GM12892 (cell line): ENCODE measurements around the gene ADGRB3. TPM values are rescaled to one million over a fixed set of nuclear protein-coding genes. Genes with fewer than 3 reads are reported as not detected.

Experiments used
- DNase-seq: peaks from one replicate; pipeline ENCODE4 v3.0.0; 2011; ENCODE audit not compliant: insufficient read length
- FAIRE-seq: peaks from 2 replicates; lab custom pipeline; 2011; peaks lifted over from hg19 to GRCh38; lab: Jason Lieb, UNC
- POLR2A ChIP-seq: IDR thresholded peaks from 2 replicates; pipeline ENCODE4 v1.6.1; 2011; ENCODE audit warnings: low read depth, low read length, control low read depth
- POLR2AphosphoS5 ChIP-seq: IDR thresholded peaks from 2 replicates; pipeline ENCODE4 v1.6.1; 2011; ENCODE audit warnings: low read depth, low read length, control low read depth
- TAF1 ChIP-seq: IDR thresholded peaks from 2 replicates; pipeline ENCODE4 v1.6.1; 2011; ENCODE audit warnings: low read depth, mild to moderate bottlenecking, control low read depth, low read length, borderline replicate concordance
- polyA plus RNA-seq: library from polyadenylated mRNA; unstranded; fragments of >200 nt; gene quantifications from one replicate; pipeline ENCODE4 v1.2.1, GENCODE V29; 2012; ENCODE audit warnings: missing spikeins, inconsistent platforms; ENCODE audit not compliant: missing spikeins

Gene ADGRB3
- polyA plus RNA-seq = not detected

GRCh38 chr6:68634726-68635411 lies at the start of gene ADGRB3:
TSS of gene ADGRB3 (plus strand) at chr6:68635282. CDS start at chr6:68638676, 3,394 bp downstream.
- FAIRE-seq (no peak), DNase-seq (peak; percentile 32)
- TF ChIP-seq POLR2A (no peak), TAF1 (no peak), POLR2AphosphoS5 (no peak)

- FAIRE-seq (no peak), DNase-seq (no peak)
- TF ChIP-seq TAF1 = no peak
- no peak for TF ChIP-seq POLR2AphosphoS5
- no peak for TF ChIP-seq POLR2A
Observed at GRCh38 chr6:68593558-68593957, 41.5 kb upstream of the ADGRB3 start.

GRCh38 chr6:68597642-68598041 lies 37.4 kb upstream of the ADGRB3 start:
- TF ChIP-seq TAF1 = no peak
- no peak for TF ChIP-seq POLR2A
- no peak for TF ChIP-seq POLR2AphosphoS5
- FAIRE-seq (no peak), DNase-seq (no peak)

GRCh38 chr6:68615938-68616337 lies 19.1 kb upstream of the ADGRB3 start:
- FAIRE-seq = no peak
- TF ChIP-seq POLR2A (no peak), TAF1 (no peak), POLR2AphosphoS5 (no peak)
- DNase-seq = no peak

GRCh38 chr6:68625998-68626397 lies 9.1 kb upstream of the ADGRB3 start:
- TF ChIP-seq TAF1 (no peak), POLR2AphosphoS5 (no peak), POLR2A (no peak)
- FAIRE-seq (no peak), DNase-seq (no peak)

- TF ChIP-seq TAF1 (no peak), POLR2A (no peak), POLR2AphosphoS5 (no peak)
- no peak for FAIRE-seq
- DNase-seq = no peak
Observed at GRCh38 chr6:68628161-68628560, 6.9 kb upstream of the ADGRB3 start.

- no peak for DNase-seq
- no peak for FAIRE-seq
- TF ChIP-seq TAF1 (no peak), POLR2AphosphoS5 (no peak), POLR2A (no peak)
Observed at GRCh38 chr6:68632734-68633133, 2.3 kb upstream of the ADGRB3 start.

- no peak for FAIRE-seq
Observed at GRCh38 chr6:68633281-68633971, 1.7 kb upstream of the ADGRB3 start.

GRCh38 chr6:68633972-68634725 lies 933 bp upstream of the ADGRB3 start:
- no peak for FAIRE-seq
- DNase-seq = no peak
- no peak for TF ChIP-seq POLR2A
- no peak for TF ChIP-seq TAF1
- no peak for TF ChIP-seq POLR2AphosphoS5

More at GRCh38 chr6:68633281-68633971, 1.7 kb upstream of the ADGRB3 start:
- DNase-seq = no peak
- TF ChIP-seq TAF1 = no peak
- no peak for TF ChIP-seq POLR2AphosphoS5
- TF ChIP-seq POLR2A = no peak

GRCh38 chr6:68635412-68635705 lies 277 bp downstream of the ADGRB3 start:
- no peak for DNase-seq
- no peak for TF ChIP-seq POLR2A
- TF ChIP-seq TAF1 = no peak
- no peak for TF ChIP-seq POLR2AphosphoS5
- FAIRE-seq = no peak

GRCh38 chr6:68635706-68636513 lies 828 bp downstream of the ADGRB3 start:
- DNase-seq = no peak
- TF ChIP-seq POLR2A = no peak
- TF ChIP-seq TAF1 = no peak
- TF ChIP-seq POLR2AphosphoS5 = no peak
- no peak for FAIRE-seq

GRCh38 chr6:68636666-68637065 lies 1.6 kb downstream of the ADGRB3 start:
- no peak for DNase-seq
- no peak for FAIRE-seq
- TF ChIP-seq POLR2A (no peak), TAF1 (no peak), POLR2AphosphoS5 (no peak)

GRCh38 chr6:68637071-68637470 lies 2.0 kb downstream of the ADGRB3 start:
- DNase-seq = no peak
- no peak for FAIRE-seq
- TF ChIP-seq POLR2A = no peak
- no peak for TF ChIP-seq POLR2AphosphoS5
- TF ChIP-seq TAF1 = no peak
